HCT116 (cell line): ENCODE measurements around the gene LIMA1. TPM values are rescaled to one million over a fixed set of nuclear protein-coding genes. Genes with fewer than 3 reads are reported as not detected.
"Not testable (repeated sequence)": the region's sequence is repeated elsewhere in the genome, so short reads cannot be mapped to it uniquely, and the experiment has no call there.

Experiments
- ATAC-seq: fragments of 200-7000 bp; cut with Tn5 transposase; 2 replicates; pipeline ENCODE4 v1.9.1; 2020; ENCODE audit warnings: mild to moderate bottlenecking, moderate library complexity
- BruUV-seq: library from RNA; stranded (reverse); fragments of 400-500 nt; replicated peaks from 2 replicates; lab custom pipeline; 2021; lab: Mats Ljungman, UMichigan
- CTCF ChIA-PET: fragments of 300-600 bp; sonication (Branson Sonifier 250); formaldehyde crosslinking; loops from one replicate; lab custom pipeline; 2021; ENCODE audit warnings: antibody characterized with exemption; lab: Charles Lee
- POLR2A ChIA-PET: fragments of 300-600, 350-600 bp; sonication (Branson Sonifier 250); formaldehyde crosslinking; loops from one replicate; lab custom pipeline; 2021; ENCODE audit warnings: antibody characterized with exemption; lab: Charles Lee
- RAD21 ChIA-PET, 2 experiments: fragments of 300-600 bp; sonication (Branson Sonifier 250); formaldehyde crosslinking; loops; one replicate each; lab custom pipeline; 2023; ENCODE audit warnings: low total read pairs in 2 of 2; ENCODE audit not compliant: uncharacterized antibody in 2 of 2, unreplicated experiment in 2 of 2, low non-redundant PET in 1 of 2; lab: Charles Lee
- DNase-seq: peaks from one replicate; pipeline ENCODE4 v3.0.0-alpha.2; 2010; ENCODE audit warnings: low read depth, low spot score
- H2AFZ ChIP-seq: fragments of 200-600 bp; shearing (Covaris generic), sonication (generic); 2 replicates; pipeline ENCODE4 v1.6.1; 2017; ENCODE audit warnings: low read depth, mixed run types, mixed read lengths, antibody characterized with exemption, low read length; ENCODE audit not compliant: poor library complexity, severe bottlenecking
- H3K27ac ChIP-seq: 2 replicates; pipeline ENCODE4 v1.5.1; 2012; ENCODE audit warnings: low read depth, low read length
- H3K27me3 ChIP-seq: fragments of 200-600 bp; sonication (generic); 2 replicates; pipeline ENCODE4 v1.6.1; 2016; ENCODE audit warnings: mixed run types, low read length, mixed read lengths; ENCODE audit not compliant: insufficient read depth
- H3K36me3 ChIP-seq, 2 experiments: fragments of 200-500 bp in 1 of 2; fragments of 200-600 bp in 1 of 2; sonication (Bioruptor generic) in 1 of 2; sonication (generic) in 1 of 2; 2 replicates each; pipeline versions ENCODE4 v1.5.1 to v1.6.1; 2014 to 2016; ENCODE audit warnings: low read length in 2 of 2, inconsistent platforms in 1 of 2, mixed read lengths in 1 of 2, mixed run types in 1 of 2; ENCODE audit not compliant: insufficient read depth in 2 of 2, control insufficient read depth in 1 of 2
- H3K4me1 ChIP-seq, 2 experiments: fragments of 200-600 bp in 1 of 2; sonication (generic) in 1 of 2; 2 replicates each; pipeline versions ENCODE4 v1.5.1 to v1.6.1; 2012 to 2017; ENCODE audit warnings: low read length in 2 of 2, inconsistent platforms in 1 of 2, mild to moderate bottlenecking in 1 of 2, mixed read lengths in 1 of 2, mixed run types in 1 of 2, moderate library complexity in 1 of 2; ENCODE audit not compliant: insufficient read depth in 2 of 2, control insufficient read depth in 1 of 2
- H3K4me2 ChIP-seq: fragments of 200-600 bp; sonication (generic); 2 replicates; pipeline ENCODE4 v1.6.1; 2017; ENCODE audit warnings: mixed run types, low read length, mixed read lengths
- H3K4me3 ChIP-seq, 2 experiments: fragments of 200-600 bp in 1 of 2; sonication (generic) in 1 of 2; replicated peaks in 1 of 2; 2 replicates each; pipeline ENCODE4 v1.5.1; 2011 to 2016; ENCODE audit warnings: low read length in 2 of 2, control low read depth in 1 of 2, low read depth in 1 of 2, mild to moderate bottlenecking in 1 of 2, mixed read lengths in 1 of 2, mixed run types in 1 of 2
- H3K79me2 ChIP-seq: fragments of 200-600 bp; sonication (generic); 2 replicates; pipeline ENCODE4 v1.6.1; 2017; ENCODE audit warnings: mild to moderate bottlenecking, mixed run types, low read length, moderate library complexity, mixed read lengths; ENCODE audit not compliant: insufficient read depth
- H3K9ac ChIP-seq: fragments of 200-600 bp; sonication (generic); 2 replicates; pipeline ENCODE4 v1.6.1; 2016; ENCODE audit warnings: low read length, mixed read lengths
- H3K9me2 ChIP-seq: fragments of 200-600 bp; sonication (generic), shearing (Covaris generic); 2 replicates; pipeline ENCODE4 v1.6.1; 2017; ENCODE audit warnings: mixed run types, mild to moderate bottlenecking, moderate library complexity; ENCODE audit not compliant: insufficient read depth
- H3K9me3 ChIP-seq, 2 experiments: fragments of 200-500 bp in 1 of 2; fragments of 200-600 bp in 1 of 2; sonication (Bioruptor generic) in 1 of 2; sonication (generic) in 1 of 2; 2 replicates each; pipeline ENCODE4 v1.6.1; 2014 to 2017; ENCODE audit warnings: low read length in 2 of 2, mixed read lengths in 2 of 2, inconsistent platforms in 1 of 2, low read depth in 1 of 2, mild to moderate bottlenecking in 1 of 2, mixed run types in 1 of 2, moderate library complexity in 1 of 2; ENCODE audit not compliant: control insufficient read depth in 1 of 2, insufficient read depth in 1 of 2
- H4K20me1 ChIP-seq: fragments of 200-600 bp; sonication (generic), shearing (Covaris generic); 2 replicates; pipeline ENCODE4 v1.6.1; 2017; ENCODE audit warnings: mixed run types, mild to moderate bottlenecking, moderate library complexity; ENCODE audit not compliant: insufficient read depth
- CBX3 ChIP-seq: IDR thresholded peaks from 2 replicates; pipeline ENCODE4 v1.6.1; 2012; ENCODE audit warnings: low read depth
- ELF1 ChIP-seq: IDR thresholded peaks from 2 replicates; pipeline ENCODE4 v1.6.1; 2012; ENCODE audit warnings: low read depth, borderline replicate concordance
- EZH2 ChIP-seq: fragments of 200-600 bp; sonication (generic); IDR thresholded peaks from 2 replicates; pipeline ENCODE4 v1.6.1; 2017; ENCODE audit warnings: antibody characterized with exemption, mixed run types
- FOSL1 ChIP-seq: IDR thresholded peaks from 2 replicates; pipeline ENCODE4 v1.6.1; 2012; ENCODE audit warnings: low read depth
- JUND ChIP-seq: IDR thresholded peaks from 2 replicates; pipeline ENCODE4 v1.6.1; 2012
- POLR2A ChIP-seq: IDR thresholded peaks from 2 replicates; pipeline ENCODE4 v1.7.0; 2011; ENCODE audit warnings: borderline replicate concordance; ENCODE audit not compliant: insufficient read depth, insufficient read length; ENCODE audit errors: extremely low read depth
- POLR2AphosphoS5 ChIP-seq: IDR thresholded peaks from 2 replicates; pipeline ENCODE4 v1.6.1; 2011; ENCODE audit warnings: mild to moderate bottlenecking, low read depth, low read length, moderate library complexity
- RAD21 ChIP-seq: IDR thresholded peaks from 2 replicates; pipeline ENCODE4 v1.6.1; 2012; ENCODE audit warnings: low read depth, mild to moderate bottlenecking
- SP1 ChIP-seq: IDR thresholded peaks from 2 replicates; pipeline ENCODE4 v1.6.1; 2012; ENCODE audit warnings: low read depth
- SRF ChIP-seq: IDR thresholded peaks from 2 replicates; pipeline ENCODE4 v1.6.1; 2012; ENCODE audit warnings: low read depth
- TCF7L2 ChIP-seq: IDR thresholded peaks from 2 replicates; pipeline ENCODE4 v1.7.0; 2011; ENCODE audit warnings: borderline replicate concordance, inconsistent platforms; ENCODE audit not compliant: insufficient read depth, insufficient read length; ENCODE audit errors: extremely low read depth
- ZFX ChIP-seq: fragments of 450-650 bp; IDR thresholded peaks from 2 replicates; pipeline ENCODE4 v1.6.1; 2017
- intact Hi-C: fragments of 100-400 bp; cut with micrococcal nuclease; formaldehyde crosslinking; loops from 2 replicates; pipeline ENCODE4 v1.10.0; 2022
- total RNA-seq: library from RNA; stranded (reverse); gene quantifications from one replicate; pipeline ENCODE4 v1.2.1, GENCODE V29; 2021; ENCODE audit not compliant: unreplicated experiment
- TF ChIP-seq, protein P1 (sequence below): IDR thresholded peaks from 2 replicates; pipeline ENCODE4 v1.6.1; 2012

Gene LIMA1
- total RNA-seq, 1 experiment from 2014 or later, result 79.6 TPM

DNA sequence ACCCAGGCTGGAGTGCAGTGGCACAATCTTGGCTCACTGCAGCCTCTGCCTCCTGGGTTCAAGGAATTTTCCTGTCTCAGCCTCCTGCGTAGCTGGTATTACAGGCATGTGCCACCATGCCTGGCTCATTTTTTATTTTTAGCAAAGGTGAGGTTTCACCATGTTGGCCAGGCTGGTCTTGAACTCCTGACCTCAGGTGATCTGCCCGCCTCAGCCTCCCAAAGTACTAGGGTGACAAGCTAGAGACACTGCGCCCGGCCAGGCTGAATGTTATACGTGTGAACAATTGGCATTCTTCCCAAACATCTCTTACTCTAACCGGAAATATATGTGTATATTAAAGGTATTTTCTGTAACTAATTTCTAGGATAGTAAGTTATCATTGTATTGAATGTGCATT lies 13.2 kb upstream of the LIMA1 start:
- ATAC-seq, result no peak
- Histone ChIP-seq H3K27me3 (no peaks in the 10 kb centered on the region), H3K9ac (no peak overlapping the region), H3K36me3 (peaks cover 0 to 2% of the 10 kb centered on the region in 2 experiments; a peak in 1 of 4 replicates), H3K9me3 (no peaks in the 10 kb centered on the region), H4K20me1 (no peaks in the 10 kb centered on the region), H3K9me2 (no peaks in the 10 kb centered on the region), H3K4me2 (no peak overlapping the region), H3K27ac (no peak overlapping the region), H2AFZ (no peak overlapping the region), H3K4me1 (peaks cover 5 to 10% of the 10 kb centered on the region in 2 experiments), H3K4me3 (no peak overlapping the region), H3K79me2 (no peaks in the 10 kb centered on the region)
- ChIA-PET RAD21 (no interaction called here), CTCF (no interaction called here), POLR2A (no interaction called here)
- no TSS peak for BruUV-seq
- TF ChIP-seq RAD21 (no peak), POLR2AphosphoS5 (no peak), POLR2A (no peak), TCF7L2 (no peak), EZH2 (no peak), SP1 (no peak), ELF1 (no peak), JUND (no peak), CBX3 (no peak), FOSL1 (no peak)
- TF ChIP-seq, protein P1, sequence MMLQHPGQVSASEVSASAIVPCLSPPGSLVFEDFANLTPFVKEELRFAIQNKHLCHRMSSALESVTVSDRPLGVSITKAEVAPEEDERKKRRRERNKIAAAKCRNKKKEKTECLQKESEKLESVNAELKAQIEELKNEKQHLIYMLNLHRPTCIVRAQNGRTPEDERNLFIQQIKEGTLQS, result no peak
- intact Hi-C loops, result no loop called here
- no peak for DNase-seq

DNA sequence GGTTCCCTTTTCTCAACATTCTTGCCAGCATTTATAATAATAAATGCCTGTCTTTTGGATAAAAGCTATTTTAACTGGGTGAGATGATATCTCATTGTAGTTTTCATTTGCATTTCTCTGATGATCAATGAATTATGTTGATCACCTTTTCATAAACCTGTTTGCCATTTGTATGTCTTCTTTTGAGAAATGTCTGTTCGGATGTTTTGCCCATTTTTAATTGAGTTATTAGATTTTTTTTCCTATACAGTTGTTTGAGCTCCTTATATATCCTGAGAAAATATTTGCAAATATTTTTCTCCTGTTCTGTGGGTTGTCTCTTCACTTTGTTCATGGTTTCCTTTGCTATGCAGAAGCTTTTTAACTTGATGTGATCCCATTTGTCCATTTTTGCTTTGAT lies 8.1 kb upstream of the LIMA1 start:
- no peaks in the 10 kb centered on the region for H4K20me1 ChIP-seq
- no peaks in the 10 kb centered on the region for H3K9me2 ChIP-seq
- no peak for ATAC-seq
- TF ChIP-seq CBX3 (no peak), JUND (no peak), FOSL1 (no peak), ZFX (no peak), SRF (no peak), SP1 (no peak)
- H3K27me3 ChIP-seq, result no peaks in the 10 kb centered on the region
- DNase-seq, result no peak
- H3K4me1 ChIP-seq, result no peaks in the 10 kb centered on the region; a peak in 1 of 4 replicates
- no peaks in the 10 kb centered on the region for H3K9me3 ChIP-seq
- BruUV-seq, result no TSS peak
- H3K79me2 ChIP-seq, result no peaks in the 10 kb centered on the region
- ChIA-PET POLR2A (interaction anchor here (0.9 kb wide), 1 partner anchor 8 kb away, joined by 3 read pairs; the partner anchor contains the start of gene LIMA1), RAD21 (no interaction called here), CTCF (no interaction called here)
- H3K9ac ChIP-seq, result no peak overlapping the region
- H3K4me2 ChIP-seq, result no peak overlapping the region
- intact Hi-C loops, result no loop called here
- peaks cover 0 to 7% of the 10 kb centered on the region in 2 experiments; a peak in 1 of 4 replicates for H3K36me3 ChIP-seq
- no peak overlapping the region for H3K27ac ChIP-seq
- H2AFZ ChIP-seq, result no peak overlapping the region
- no peak overlapping the region for H3K4me3 ChIP-seq

DNA sequence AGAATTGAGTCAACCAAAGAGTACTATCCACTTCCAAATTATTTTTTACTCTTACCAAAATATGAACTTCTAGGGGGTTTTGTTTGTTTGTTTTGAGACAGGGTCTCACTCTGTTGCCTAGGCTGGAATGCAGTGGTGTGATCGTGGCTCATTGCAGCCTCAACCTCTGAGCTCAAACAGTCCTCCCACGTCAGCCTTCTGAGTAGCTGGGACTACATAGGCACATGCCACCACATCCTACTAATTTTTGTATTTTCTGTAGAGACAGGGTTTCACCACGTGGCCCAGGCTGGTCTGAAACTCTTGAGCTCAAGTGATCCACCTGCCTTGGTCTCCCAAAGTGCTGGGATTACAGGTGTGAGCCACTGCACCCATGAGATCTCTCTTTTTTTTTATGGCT lies 7.4 kb upstream of the LIMA1 start:
- H3K36me3 ChIP-seq, DNase-seq, H2AFZ ChIP-seq, H4K20me1 ChIP-seq, H3K4me2 ChIP-seq, H3K4me1 ChIP-seq, H3K79me2 ChIP-seq, H3K27ac ChIP-seq, RAD21 ChIA-PET, ATAC-seq, CTCF ChIA-PET, H3K4me3 ChIP-seq, H3K27me3 ChIP-seq, H3K9ac ChIP-seq, H3K9me2 ChIP-seq, intact Hi-C loops, POLR2A ChIA-PET, H3K9me3 ChIP-seq, BruUV-seq: not testable (repeated sequence)
